HepG2 (cell line): ENCODE measurements around the gene JPH4. TPM values are rescaled to one million over a fixed set of nuclear protein-coding genes. Genes with fewer than 3 reads are reported as not detected.

Experiments used
- ESRRA ChIP-seq: sonication (generic); formaldehyde crosslinking; IDR thresholded peaks from 2 replicates; pipeline ENCODE4 v1.5.1; 2020; ENCODE audit warnings: mild to moderate bottlenecking, low read depth, missing genetic modification reagents
- HOXA3 ChIP-seq: sonication (generic); formaldehyde crosslinking; IDR thresholded peaks from 2 replicates; pipeline ENCODE4 v1.5.0; 2020; ENCODE audit warnings: missing genetic modification reagents
- KAT2B ChIP-seq: fragments of 150-350 bp; IDR thresholded peaks from 2 replicates; pipeline ENCODE4 v1.6.1; 2014; ENCODE audit warnings: low read depth, low read length, borderline replicate concordance
- PBX2 ChIP-seq: IDR thresholded peaks from 2 replicates; pipeline ENCODE4 v1.6.1; 2016; ENCODE audit warnings: control low read depth
- PRDM15 ChIP-seq: sonication (generic); formaldehyde crosslinking; IDR thresholded peaks from 2 replicates; pipeline ENCODE4 v1.4.0; 2020; ENCODE audit warnings: missing genetic modification reagents
- TEAD2 ChIP-seq: sonication (generic); formaldehyde crosslinking; IDR thresholded peaks from 2 replicates; pipeline ENCODE4 v1.9.0; 2021; ENCODE audit warnings: missing genetic modification reagents
- WIZ ChIP-seq: sonication (generic); formaldehyde crosslinking; IDR thresholded peaks from 2 replicates; pipeline ENCODE4 v1.5.1; 2020; ENCODE audit warnings: mild to moderate bottlenecking, missing genetic modification reagents
- XRCC5 ChIP-seq: fragments of 200-400 bp; formaldehyde crosslinking; optimal IDR thresholded peaks from 2 replicates; pipeline ENCODE3; 2017; ENCODE audit warnings: mild to moderate bottlenecking, low read length
- ZBTB1 ChIP-seq: sonication (generic); formaldehyde crosslinking; IDR thresholded peaks from 2 replicates; pipeline ENCODE4 v1.4.0; 2020; ENCODE audit warnings: missing genetic modification reagents, borderline replicate concordance
- ZBTB21 ChIP-seq: sonication (generic); formaldehyde crosslinking; IDR thresholded peaks from 2 replicates; pipeline ENCODE4 v1.4.0; 2020; ENCODE audit warnings: missing genetic modification reagents
- ZFP91 ChIP-seq: sonication (generic); formaldehyde crosslinking; IDR thresholded peaks from 2 replicates; pipeline ENCODE4 v1.9.0; 2022; ENCODE audit warnings: missing genetic modification reagents, mild to moderate bottlenecking, borderline replicate concordance
- ZNF280D ChIP-seq: sonication (generic); formaldehyde crosslinking; IDR thresholded peaks from 2 replicates; pipeline ENCODE4 v1.5.1; 2020; ENCODE audit warnings: mild to moderate bottlenecking, missing genetic modification reagents
- ZNF569 ChIP-seq: sonication (generic); formaldehyde crosslinking; IDR thresholded peaks from 2 replicates; pipeline ENCODE4 v1.5.0; 2020; ENCODE audit warnings: mild to moderate bottlenecking, missing genetic modification reagents, moderate library complexity, borderline replicate concordance
- polyA plus RNA-seq, 8 experiments: library from polyadenylated mRNA; depleted of rRNA in 3 of 8; stranded (reverse) in 7 of 8; unstranded in 1 of 8; fragments of >200 nt; fragmentation: Illumina TruSeq in 4 of 8; extraction: Trizol in 4 of 8; gene quantifications; 2 replicates each; pipeline versions ENCODE4 v1.2.1 to v1.2.3, GENCODE V29; 2011 to 2016; ENCODE audit warnings: low read depth in 4 of 8, missing spikeins in 1 of 8, mixed read lengths in 1 of 8; ENCODE audit not compliant: insufficient read depth in 1 of 8
- total RNA-seq, 5 experiments: library from RNA; depleted of rRNA; stranded (reverse); fragments of >200 nt; fragmentation: Illumina TruSeq; extraction: Trizol; gene quantifications; 2 replicates each; pipeline ENCODE4 v1.2.3, GENCODE V29; 2016; ENCODE audit warnings: low read depth in 1 of 5
- TF ChIP-seq, protein P1 (sequence below): sonication (generic); formaldehyde crosslinking; IDR thresholded peaks from 2 replicates; pipeline ENCODE4 v1.5.1; 2020; ENCODE audit warnings: missing genetic modification reagents, mild to moderate bottlenecking, borderline replicate concordance
- TF ChIP-seq, protein P2 (sequence below): sonication (generic); formaldehyde crosslinking; IDR thresholded peaks from 2 replicates; pipeline ENCODE4 v1.4.0; 2020; ENCODE audit warnings: mild to moderate bottlenecking, missing genetic modification reagents

Gene JPH4
- total and polyA plus RNA-seq, 2 of the 13 experiments (the other 11 are each of a cell fraction or from before 2014, with no cell fraction given): 0.08 to 0.22 TPM

GRCh38 chr14:23539248-23540140 lies 39.1 kb downstream of the JPH4 start (continued):
- no peak for TF ChIP-seq PBX2 (CRISPR knock-in tag)
- TF ChIP-seq ZBTB21 (CRISPR knock-in tag): no peak
- TF ChIP-seq WIZ: no peak
- TF ChIP-seq, protein P1, sequence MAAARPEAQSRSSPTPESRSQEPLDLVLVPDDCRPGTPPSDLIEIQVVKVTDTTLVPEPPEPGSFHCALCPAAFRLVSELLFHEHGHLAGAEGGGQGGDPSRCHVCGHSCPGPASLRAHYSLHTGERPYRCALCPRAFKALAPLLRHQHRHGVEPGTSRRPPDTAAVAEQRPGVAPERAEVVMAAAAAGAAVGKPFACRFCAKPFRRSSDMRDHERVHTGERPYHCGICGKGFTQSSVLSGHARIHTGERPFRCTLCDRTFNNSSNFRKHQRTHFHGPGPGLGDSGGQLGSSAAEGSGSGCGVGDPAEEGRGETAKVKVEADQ (CRISPR knock-in tag): no peak
- TF ChIP-seq PRDM15 (CRISPR knock-in tag): no peak
- TF ChIP-seq XRCC5: peak; percentile 86
- TF ChIP-seq, protein P2, sequence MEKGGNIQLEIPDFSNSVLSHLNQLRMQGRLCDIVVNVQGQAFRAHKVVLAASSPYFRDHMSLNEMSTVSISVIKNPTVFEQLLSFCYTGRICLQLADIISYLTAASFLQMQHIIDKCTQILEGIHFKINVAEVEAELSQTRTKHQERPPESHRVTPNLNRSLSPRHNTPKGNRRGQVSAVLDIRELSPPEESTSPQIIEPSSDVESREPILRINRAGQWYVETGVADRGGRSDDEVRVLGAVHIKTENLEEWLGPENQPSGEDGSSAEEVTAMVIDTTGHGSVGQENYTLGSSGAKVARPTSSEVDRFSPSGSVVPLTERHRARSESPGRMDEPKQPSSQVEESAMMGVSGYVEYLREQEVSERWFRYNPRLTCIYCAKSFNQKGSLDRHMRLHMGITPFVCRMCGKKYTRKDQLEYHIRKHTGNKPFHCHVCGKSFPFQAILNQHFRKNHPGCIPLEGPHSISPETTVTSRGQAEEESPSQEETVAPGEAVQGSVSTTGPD (CRISPR knock-in tag): no peak
- no peak for TF ChIP-seq ZNF569 (CRISPR knock-in tag)
- no peak for TF ChIP-seq ESRRA (CRISPR knock-in tag)
- no peak; the same call in 1 of the 2 replicates for TF ChIP-seq HOXA3 (CRISPR knock-in tag)
- no peak for TF ChIP-seq KAT2B
- TF ChIP-seq TEAD2 (CRISPR knock-in tag): no peak
- TF ChIP-seq ZNF280D (CRISPR knock-in tag): no peak
- TF ChIP-seq ZBTB1 (CRISPR knock-in tag): no peak
- no peak for TF ChIP-seq ZFP91
